ENCODE results near the gene FBP1. TPM values are rescaled to one million over a fixed set of nuclear protein-coding genes. Genes with fewer than 3 reads are reported as not detected.

FBP1 gene
- total and polyA plus RNA-seq, 2 donors (not counting 3 experiments of a cell fraction or from before 2014, with no cell fraction given), result 2.5 to 3.8 TPM

DNA sequence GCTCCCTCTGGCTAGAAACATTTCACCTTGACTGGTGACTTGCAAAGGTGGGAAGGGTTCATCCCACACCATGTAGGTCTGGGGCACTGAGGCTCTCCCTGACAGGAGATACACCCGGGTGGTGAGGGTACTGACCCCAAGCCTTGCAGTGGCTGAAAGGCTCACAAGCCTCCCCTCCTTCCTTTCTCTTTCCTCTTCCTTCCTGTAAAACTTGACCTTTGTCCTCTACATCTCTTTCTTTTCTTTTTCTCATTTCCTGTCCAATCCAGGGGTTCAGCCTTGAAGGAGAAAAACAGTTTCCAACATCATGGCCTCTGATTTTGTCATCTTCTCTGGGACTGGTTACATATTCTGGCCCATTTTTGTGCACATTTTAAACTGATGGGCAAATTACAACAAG is 62.3 kb downstream of the FBP1 start:
- FAIRE-seq, result no peak
- intact Hi-C loops (cut with micrococcal nuclease), result no loop called here
- BruUV-seq (replicated peaks), result no TSS peak

More for the DNA sequence above, 62.3 kb downstream of the FBP1 start:
- dilution Hi-C loops (cut with MboI; ENCODE audit: extremely low pct_ligation_motif_present, low sequenced_read_pairs), result no loop called here
- DNase-seq (ENCODE audit: low read depth, low spot score), result no peak
- H3K9me3 ChIP-seq (replicated peaks; ENCODE audit: control insufficient read depth, insufficient read depth, low read length), result no peaks in the 10 kb centered on the region
- H3K9me1 ChIP-seq (replicated peaks; ENCODE audit: control insufficient read depth, extremely low read depth, insufficient read depth, low read length), result no peaks in the 10 kb centered on the region
- POLR2A ChIA-PET, result no interaction called here
- no peaks in the 10 kb centered on the region for H3K36me3 ChIP-seq (ENCODE audit: control insufficient read depth in 2 of 2, extremely low read depth in 1 of 2, insufficient read depth in 2 of 2, low read length in 2 of 2)
- no peak overlapping the region for H2AFZ ChIP-seq (ENCODE audit: low read depth, low read length)
- H3K27ac ChIP-seq (ENCODE audit: insufficient read depth, low read depth, low read length), result no peak overlapping the region
- H3K4me1 ChIP-seq (ENCODE audit: control insufficient read depth, extremely low read depth, insufficient read depth, low read length), result no peaks in the 10 kb centered on the region
- no peaks in the 10 kb centered on the region for H4K20me1 ChIP-seq (replicated peaks; ENCODE audit: control insufficient read depth, extremely low read depth, insufficient read depth, low read length)
- CTCF ChIA-PET, result no interaction called here
- no peaks in the 10 kb centered on the region for H3K27me3 ChIP-seq (ENCODE audit: control insufficient read depth in 2 of 2, insufficient read depth in 2 of 2, low read length in 2 of 2)
- H3K79me2 ChIP-seq (ENCODE audit: control insufficient read depth, insufficient read depth, low read length), result no peaks in the 10 kb centered on the region
- TF ChIP-seq JUN (IDR thresholded peaks at IDR 0.05; ENCODE audit: borderline replicate concordance, insufficient read depth, insufficient read length, low read depth) (no peak), POLR2A (IDR thresholded peaks at IDR 0.05; ENCODE audit: low read depth, low read length) (no peak), MYC (IDR thresholded peaks at IDR 0.05; ENCODE audit: low read depth, low read length) (no peak), GATA2 (IDR thresholded peaks at IDR 0.05; ENCODE audit: insufficient read depth, insufficient read length, low read depth, low read length) (no peak), EZH2 (IDR thresholded peaks at IDR 0.05; ENCODE audit: borderline replicate concordance, low read depth, low read length, severe bottlenecking) (no peak), FOS (IDR thresholded peaks at IDR 0.05; ENCODE audit: borderline replicate concordance, insufficient read depth, low read length) (no peak), POLR2AphosphoS5 (IDR thresholded peaks at IDR 0.05; ENCODE audit: insufficient read depth, low read depth, low read length) (no peak)
- TF ChIP-seq, protein P1, sequence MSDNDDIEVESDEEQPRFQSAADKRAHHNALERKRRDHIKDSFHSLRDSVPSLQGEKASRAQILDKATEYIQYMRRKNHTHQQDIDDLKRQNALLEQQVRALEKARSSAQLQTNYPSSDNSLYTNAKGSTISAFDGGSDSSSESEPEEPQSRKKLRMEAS (IDR thresholded peaks at IDR 0.05; ENCODE audit: insufficient read depth, insufficient read length), result no peak
- TF ChIP-seq, protein P2, sequence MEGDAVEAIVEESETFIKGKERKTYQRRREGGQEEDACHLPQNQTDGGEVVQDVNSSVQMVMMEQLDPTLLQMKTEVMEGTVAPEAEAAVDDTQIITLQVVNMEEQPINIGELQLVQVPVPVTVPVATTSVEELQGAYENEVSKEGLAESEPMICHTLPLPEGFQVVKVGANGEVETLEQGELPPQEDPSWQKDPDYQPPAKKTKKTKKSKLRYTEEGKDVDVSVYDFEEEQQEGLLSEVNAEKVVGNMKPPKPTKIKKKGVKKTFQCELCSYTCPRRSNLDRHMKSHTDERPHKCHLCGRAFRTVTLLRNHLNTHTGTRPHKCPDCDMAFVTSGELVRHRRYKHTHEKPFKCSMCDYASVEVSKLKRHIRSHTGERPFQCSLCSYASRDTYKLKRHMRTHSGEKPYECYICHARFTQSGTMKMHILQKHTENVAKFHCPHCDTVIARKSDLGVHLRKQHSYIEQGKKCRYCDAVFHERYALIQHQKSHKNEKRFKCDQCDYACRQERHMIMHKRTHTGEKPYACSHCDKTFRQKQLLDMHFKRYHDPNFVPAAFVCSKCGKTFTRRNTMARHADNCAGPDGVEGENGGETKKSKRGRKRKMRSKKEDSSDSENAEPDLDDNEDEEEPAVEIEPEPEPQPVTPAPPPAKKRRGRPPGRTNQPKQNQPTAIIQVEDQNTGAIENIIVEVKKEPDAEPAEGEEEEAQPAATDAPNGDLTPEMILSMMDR (IDR thresholded peaks at IDR 0.05; ENCODE audit: extremely low read depth in 1 of 2, insufficient read depth in 1 of 2, low read depth in 1 of 2, low read length in 2 of 2), result no peak
- no peak overlapping the region for H3K9ac ChIP-seq (replicated peaks; ENCODE audit: extremely low read depth, insufficient read depth, low read length)
- H3K4me3 ChIP-seq (replicated peaks in 1 of 3; ENCODE audit: insufficient read depth in 1 of 3, low read depth in 1 of 3, low read length in 3 of 3), result no peak overlapping the region
- H3K4me2 ChIP-seq (ENCODE audit: insufficient read depth, low read length), result no peak overlapping the region
